HG02623 (cell line): ENCODE results near the gene IGF2BP1.
"Not testable (repeated sequence)": the region's sequence is repeated elsewhere in the genome, so short reads cannot be mapped to it uniquely, and the experiment has no call there.

Source experiments
- ATAC-seq: cut with Tn5 transposase; IDR thresholded peaks from one replicate; pipeline ENCODE4 v1.9.1; 2021; ENCODE audit warnings: moderate library complexity; ENCODE audit not compliant: unreplicated experiment

IGF2BP1 gene

GRCh38 chr17:49053171-49053829 is 56.1 kb downstream of the IGF2BP1 start:
- no peak for ATAC-seq

- no peak for ATAC-seq
These were observed 57.3 kb downstream of the IGF2BP1 start for GRCh38 chr17:49054342-49055092.

GRCh38 chr17:49055181-49055927 is 58.2 kb downstream of the IGF2BP1 start:
- no peak for ATAC-seq

GRCh38 chr17:49061524-49061943 is 64.3 kb downstream of the IGF2BP1 start:
- no peak for ATAC-seq

GRCh38 chr17:49063652-49064051 is 66.5 kb downstream of the IGF2BP1 start:
- no peak for ATAC-seq

- ATAC-seq = no peak
These were observed 70.0 kb downstream of the IGF2BP1 start for GRCh38 chr17:49067163-49067562.

GRCh38 chr17:49069585-49070273 is 72.5 kb downstream of the IGF2BP1 start:
- no peak for ATAC-seq

GRCh38 chr17:49071106-49071505 is 73.9 kb downstream of the IGF2BP1 start:
- ATAC-seq = no peak

GRCh38 chr17:49074851-49075540 is 77.8 kb downstream of the IGF2BP1 start:
- no peak for ATAC-seq

GRCh38 chr17:49076573-49077384 is 79.6 kb downstream of the IGF2BP1 start:
- no peak for ATAC-seq

- no peak for ATAC-seq
These were observed 81.1 kb downstream of the IGF2BP1 start for GRCh38 chr17:49078248-49078647.

GRCh38 chr17:49079840-49080663 is 82.9 kb downstream of the IGF2BP1 start:
- ATAC-seq = no peak

GRCh38 chr17:49082231-49082630 is 85.0 kb downstream of the IGF2BP1 start:
- ATAC-seq = no peak

GRCh38 chr17:49085046-49085445 is 87.9 kb downstream of the IGF2BP1 start:
- ATAC-seq = not testable (repeated sequence)

GRCh38 chr17:49085565-49086315 is 88.6 kb downstream of the IGF2BP1 start:
- no peak for ATAC-seq

GRCh38 chr17:49086316-49086605 is 89.1 kb downstream of the IGF2BP1 start:
- no peak for ATAC-seq

GRCh38 chr17:49086649-49087048 is 89.5 kb downstream of the IGF2BP1 start:
- ATAC-seq = no peak

GRCh38 chr17:49089094-49089493 is 91.9 kb downstream of the IGF2BP1 start:
- no peak for ATAC-seq
